ENCODE results near the gene LRWD1.
"Not testable (repeated sequence)": the region's sequence is repeated elsewhere in the genome, so short reads cannot be mapped to it uniquely, and the experiment has no call there.

GRCh38 chr7:102512642-102513221 is 47.9 kb downstream of the LRWD1 start:
- TF ChIP-seq USF2 (IDR thresholded peaks at IDR 0.05); CTCF (IDR thresholded peaks at IDR 0.05); HDAC2 (IDR thresholded peaks at IDR 0.05); TP53 (CRISPR knock-in tag; IDR thresholded peaks at IDR 0.05); SMC3 (IDR thresholded peaks at IDR 0.05); REST (IDR thresholded peaks at IDR 0.05); RFX5 (IDR thresholded peaks at IDR 0.05): not testable (repeated sequence)
